22Rv1 (cell line): ENCODE measurements around the gene CCDC93.

Source experiments
- ZFX ChIP-seq: fragments of 450-650 bp; IDR thresholded peaks from 2 replicates; pipeline ENCODE4 v1.6.1; 2017; ENCODE audit warnings: antibody characterized with exemption, borderline replicate concordance
- TF ChIP-seq, protein P1 (sequence below): fragments of 450-650 bp; IDR thresholded peaks from 2 replicates; pipeline ENCODE4 v1.5.1; 2017; ENCODE audit warnings: mild to moderate bottlenecking

DNA sequence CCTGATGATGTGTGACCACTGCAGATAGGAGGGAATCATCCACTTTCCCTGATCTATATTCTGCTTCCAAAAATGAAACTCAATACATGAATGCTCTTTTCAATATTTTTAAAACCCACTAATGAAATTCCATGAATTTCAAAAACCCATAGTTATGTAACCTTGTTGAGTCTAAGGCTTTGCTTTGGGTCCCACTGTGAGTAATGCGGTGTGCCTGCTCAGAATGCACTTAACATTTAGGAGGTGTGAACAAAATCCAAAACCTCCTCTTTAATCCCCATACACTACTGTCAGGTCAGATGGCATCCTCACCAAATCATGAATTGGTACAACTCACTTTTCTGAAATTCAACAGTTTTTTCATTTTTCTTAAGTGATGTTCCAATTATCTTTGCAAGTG is 50.4 kb downstream of the CCDC93 start:
- TF ChIP-seq, protein P1, sequence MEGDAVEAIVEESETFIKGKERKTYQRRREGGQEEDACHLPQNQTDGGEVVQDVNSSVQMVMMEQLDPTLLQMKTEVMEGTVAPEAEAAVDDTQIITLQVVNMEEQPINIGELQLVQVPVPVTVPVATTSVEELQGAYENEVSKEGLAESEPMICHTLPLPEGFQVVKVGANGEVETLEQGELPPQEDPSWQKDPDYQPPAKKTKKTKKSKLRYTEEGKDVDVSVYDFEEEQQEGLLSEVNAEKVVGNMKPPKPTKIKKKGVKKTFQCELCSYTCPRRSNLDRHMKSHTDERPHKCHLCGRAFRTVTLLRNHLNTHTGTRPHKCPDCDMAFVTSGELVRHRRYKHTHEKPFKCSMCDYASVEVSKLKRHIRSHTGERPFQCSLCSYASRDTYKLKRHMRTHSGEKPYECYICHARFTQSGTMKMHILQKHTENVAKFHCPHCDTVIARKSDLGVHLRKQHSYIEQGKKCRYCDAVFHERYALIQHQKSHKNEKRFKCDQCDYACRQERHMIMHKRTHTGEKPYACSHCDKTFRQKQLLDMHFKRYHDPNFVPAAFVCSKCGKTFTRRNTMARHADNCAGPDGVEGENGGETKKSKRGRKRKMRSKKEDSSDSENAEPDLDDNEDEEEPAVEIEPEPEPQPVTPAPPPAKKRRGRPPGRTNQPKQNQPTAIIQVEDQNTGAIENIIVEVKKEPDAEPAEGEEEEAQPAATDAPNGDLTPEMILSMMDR, result no peak
- no peak for TF ChIP-seq ZFX
